SK-N-MC (cell line): ENCODE results near the gene KNG1.

ENCODE experiments used
- EZH2 ChIP-seq: fragments of 200-600 bp; sonication (generic); IDR thresholded peaks from one replicate; pipeline ENCODE4 v1.6.1; 2017; ENCODE audit warnings: antibody characterized with exemption
- FOXP2 ChIP-seq: optimal IDR thresholded peaks from 2 replicates; pipeline ENCODE3; 2011; ENCODE audit warnings: mild to moderate bottlenecking, moderate library complexity; ENCODE audit not compliant: insufficient read depth; ENCODE audit errors: extremely low read length, control extremely low read depth
- POLR2AphosphoS5 ChIP-seq: IDR thresholded peaks from 2 replicates; pipeline ENCODE4 v1.6.1; 2012; ENCODE audit warnings: mild to moderate bottlenecking, low read depth, low read length, borderline replicate concordance

DNA sequence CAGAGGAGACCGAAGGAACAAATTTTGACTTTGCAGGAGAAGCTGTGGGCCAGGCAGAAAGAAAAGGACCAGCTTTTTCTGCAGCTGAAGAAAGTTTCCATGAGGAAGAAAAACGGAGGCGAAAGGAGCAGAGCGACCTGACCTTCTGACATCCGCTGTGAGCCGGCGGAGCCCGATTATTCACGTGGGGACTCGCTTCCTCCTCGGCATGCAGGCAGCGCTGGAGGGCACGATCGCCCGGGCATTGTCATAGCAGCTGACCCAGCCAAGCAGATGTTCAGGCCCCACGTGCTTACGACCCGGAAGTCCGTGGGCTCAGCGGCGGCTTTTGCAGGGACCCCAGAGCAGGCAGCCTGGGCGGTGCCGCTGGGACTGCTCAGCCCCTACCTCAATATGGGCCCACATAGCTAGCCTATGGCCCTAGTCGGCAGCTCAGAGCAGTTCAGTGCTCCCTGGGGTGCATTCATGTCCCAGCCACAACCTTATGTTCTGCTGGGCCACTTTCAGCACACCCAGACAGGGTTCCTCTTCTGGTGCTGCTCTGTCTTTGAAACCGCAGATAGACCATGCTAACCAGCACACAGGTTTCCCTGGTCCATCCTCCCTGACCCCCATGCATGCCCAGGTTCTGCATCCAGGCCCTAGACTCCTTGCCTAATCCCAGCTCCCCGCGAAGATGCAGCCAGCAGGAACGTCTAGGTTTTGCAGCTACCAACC is 55.7 kb downstream of the KNG1 start:
- TF ChIP-seq EZH2 (no peak), POLR2AphosphoS5 (no peak), FOXP2 (no peak)
